ENCODE results near the gene CCDC60.
A peak's percentile ranks its signal among the peaks of the same experiment; 100 is the strongest.

CCDC60 gene

DNA sequence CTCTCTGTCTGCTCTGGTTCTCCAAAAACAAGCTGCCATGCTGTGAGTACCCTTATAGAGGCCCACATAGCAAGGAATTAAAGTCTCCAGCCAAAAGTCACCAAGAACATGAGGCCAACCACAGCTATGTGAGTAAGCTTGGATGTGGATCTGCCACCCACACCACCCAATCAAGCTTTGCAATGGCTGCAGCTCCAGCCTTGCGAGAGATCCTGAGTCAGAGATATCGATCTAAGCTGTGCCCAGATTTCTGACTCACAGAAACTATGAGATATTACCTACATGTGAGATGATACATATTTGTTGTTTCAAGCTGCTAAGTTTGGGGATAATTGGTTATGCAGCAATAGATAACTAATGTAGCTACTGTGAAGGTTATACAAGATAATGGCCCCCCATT, 243.6 kb downstream of the CCDC60 start:
- TF ChIP-seq ZNF565 (CRISPR knock-in tag; conservative IDR thresholded peaks at IDR 0.05; ENCODE audit: low read depth) (no peak), GLIS3 (CRISPR knock-in tag; IDR thresholded peaks at IDR 0.05) (no peak), PPARA (CRISPR knock-in tag; IDR thresholded peaks at IDR 0.05; ENCODE audit: borderline replicate concordance) (no peak), ZFP30 (CRISPR knock-in tag; IDR thresholded peaks at IDR 0.05) (no peak)
- TF ChIP-seq, protein P1, sequence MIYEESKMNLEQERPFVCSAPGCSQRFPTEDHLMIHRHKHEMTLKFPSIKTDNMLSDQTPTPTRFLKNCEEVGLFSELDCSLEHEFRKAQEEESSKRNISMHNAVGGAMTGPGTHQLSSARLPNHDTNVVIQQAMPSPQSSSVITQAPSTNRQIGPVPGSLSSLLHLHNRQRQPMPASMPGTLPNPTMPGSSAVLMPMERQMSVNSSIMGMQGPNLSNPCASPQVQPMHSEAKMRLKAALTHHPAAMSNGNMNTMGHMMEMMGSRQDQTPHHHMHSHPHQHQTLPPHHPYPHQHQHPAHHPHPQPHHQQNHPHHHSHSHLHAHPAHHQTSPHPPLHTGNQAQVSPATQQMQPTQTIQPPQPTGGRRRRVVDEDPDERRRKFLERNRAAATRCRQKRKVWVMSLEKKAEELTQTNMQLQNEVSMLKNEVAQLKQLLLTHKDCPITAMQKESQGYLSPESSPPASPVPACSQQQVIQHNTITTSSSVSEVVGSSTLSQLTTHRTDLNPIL (CRISPR knock-in tag; IDR thresholded peaks at IDR 0.05; ENCODE audit: low read depth), result no peak
- peak; percentile 59 for ATAC-seq

DNA sequence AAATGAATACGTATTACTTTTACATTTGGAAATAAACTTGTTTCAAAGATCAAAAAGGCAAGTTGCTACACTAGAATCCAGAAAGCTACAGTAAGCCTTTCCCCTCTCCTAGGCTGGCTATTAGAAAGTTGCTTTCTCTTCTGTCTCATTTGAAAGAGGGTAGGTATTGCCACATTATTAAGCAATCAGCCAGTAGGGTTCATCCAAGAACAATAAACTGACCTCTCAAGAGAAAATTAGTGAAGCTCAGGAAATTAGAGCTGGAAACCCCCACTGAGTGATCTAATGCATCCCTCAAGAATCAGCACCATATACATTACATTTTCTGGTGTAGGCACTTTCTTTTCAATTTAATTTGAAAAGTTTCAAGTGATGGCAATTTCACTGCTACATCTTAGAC, 254.6 kb downstream of the CCDC60 start:
- no peak for ATAC-seq
- TF ChIP-seq, protein P2, sequence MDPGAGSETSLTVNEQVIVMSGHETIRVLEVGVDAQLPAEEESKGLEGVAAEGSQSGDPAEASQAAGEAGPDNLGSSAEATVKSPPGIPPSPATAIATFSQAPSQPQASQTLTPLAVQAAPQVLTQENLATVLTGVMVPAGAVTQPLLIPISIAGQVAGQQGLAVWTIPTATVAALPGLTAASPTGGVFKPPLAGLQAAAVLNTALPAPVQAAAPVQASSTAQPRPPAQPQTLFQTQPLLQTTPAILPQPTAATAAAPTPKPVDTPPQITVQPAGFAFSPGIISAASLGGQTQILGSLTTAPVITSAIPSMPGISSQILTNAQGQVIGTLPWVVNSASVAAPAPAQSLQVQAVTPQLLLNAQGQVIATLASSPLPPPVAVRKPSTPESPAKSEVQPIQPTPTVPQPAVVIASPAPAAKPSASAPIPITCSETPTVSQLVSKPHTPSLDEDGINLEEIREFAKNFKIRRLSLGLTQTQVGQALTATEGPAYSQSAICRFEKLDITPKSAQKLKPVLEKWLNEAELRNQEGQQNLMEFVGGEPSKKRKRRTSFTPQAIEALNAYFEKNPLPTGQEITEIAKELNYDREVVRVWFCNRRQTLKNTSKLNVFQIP (CRISPR knock-in tag; IDR thresholded peaks at IDR 0.05; ENCODE audit: borderline replicate concordance, low read depth), result no peak
- TF ChIP-seq TCF4 (CRISPR knock-in tag; IDR thresholded peaks at IDR 0.05; ENCODE audit: borderline replicate concordance), result no peak
- no peak for TF ChIP-seq SNAI2 (CRISPR knock-in tag; IDR thresholded peaks at IDR 0.05)
- no peak for TF ChIP-seq CSDC2 (CRISPR knock-in tag; IDR thresholded peaks at IDR 0.05)
- no peak for TF ChIP-seq BACH2 (CRISPR knock-in tag; IDR thresholded peaks at IDR 0.05; ENCODE audit: borderline replicate concordance)
- TF ChIP-seq RARB (CRISPR knock-in tag; IDR thresholded peaks at IDR 0.05), result no peak
- TF ChIP-seq, protein P1 (CRISPR knock-in tag; IDR thresholded peaks at IDR 0.05; ENCODE audit: low read depth), result no peak
- no peak for TF ChIP-seq PPARA (CRISPR knock-in tag; IDR thresholded peaks at IDR 0.05; ENCODE audit: borderline replicate concordance)

DNA sequence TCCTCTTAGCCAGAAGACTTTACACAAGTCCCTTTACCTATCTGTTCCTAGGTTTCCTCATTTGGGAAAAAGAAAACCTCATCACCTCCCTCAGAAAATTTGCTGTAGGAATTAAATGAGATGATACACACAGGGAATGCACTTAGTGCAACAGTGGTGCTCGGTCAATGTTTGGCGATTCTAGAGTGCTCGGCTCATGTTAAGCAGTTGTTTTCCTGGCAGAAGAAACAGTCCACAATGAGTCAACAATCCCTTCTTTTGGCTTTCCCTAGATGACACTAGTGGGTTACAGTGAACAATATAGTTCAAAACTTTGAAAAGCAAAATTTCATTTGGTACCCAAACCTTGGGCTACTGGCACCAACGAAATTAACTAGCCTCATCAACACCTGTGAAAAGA, 255.1 kb downstream of the CCDC60 start:
- TF ChIP-seq ZC3H10 (CRISPR knock-in tag; IDR thresholded peaks at IDR 0.05) (no peak), GLIS3 (CRISPR knock-in tag; IDR thresholded peaks at IDR 0.05) (no peak), ISL1 (CRISPR knock-in tag; IDR thresholded peaks at IDR 0.05) (no peak), ZFP30 (CRISPR knock-in tag; IDR thresholded peaks at IDR 0.05) (no peak), OSR1 (CRISPR knock-in tag; IDR thresholded peaks at IDR 0.05) (no peak)
- ATAC-seq, result no peak

All from SK-N-SH treated with all-trans-retinoic acid at 6 μM for 48 hours (cell line).